HG02759 (cell line): Measurements from ENCODE around the gene ZFYVE19.

ENCODE experiments used
- ATAC-seq: cut with Tn5 transposase; IDR thresholded peaks from one replicate; pipeline ENCODE4 v1.9.1; 2021; ENCODE audit warnings: mild to moderate bottlenecking, moderate library complexity; ENCODE audit not compliant: unreplicated experiment

The ZFYVE19 gene

GRCh38 chr15:40807028-40807887, at the start of gene ZFYVE19, which contains the start of gene DNAJC17:
Gene ZFYVE19 (plus strand): TSS chr15:40807089. CDS start chr15:40807590, 501 bp downstream.
Gene DNAJC17 (minus strand): TSS chr15:40807473. CDS start chr15:40807446, 27 bp downstream.
- peak; percentile 94 for ATAC-seq

GRCh38 chr15:40759961-40760360, 46.9 kb upstream of the ZFYVE19 start:
- no peak for ATAC-seq

GRCh38 chr15:40762919-40763800, 43.7 kb upstream of the ZFYVE19 start:
- ATAC-seq, result peak; percentile 15

GRCh38 chr15:40763801-40764628, 42.9 kb upstream of the ZFYVE19 start, which contains the start of gene GCHFR:
Gene GCHFR (plus strand): TSS chr15:40764068. CDS start chr15:40764181, 113 bp downstream.
- ATAC-seq, result peak; percentile 53

GRCh38 chr15:40764629-40765103, 42.2 kb upstream of the ZFYVE19 start:
- no peak for ATAC-seq

GRCh38 chr15:40766194-40766815, 40.6 kb upstream of the ZFYVE19 start:
- ATAC-seq, result no peak

- no peak for ATAC-seq
These were observed 39.7 kb upstream of the ZFYVE19 start for GRCh38 chr15:40766906-40767837.

GRCh38 chr15:40767838-40768500, 38.9 kb upstream of the ZFYVE19 start:
- ATAC-seq, result no peak

- ATAC-seq, result peak; percentile 11
These were observed 38.2 kb upstream of the ZFYVE19 start for GRCh38 chr15:40768521-40769273.

- peak; percentile 57 for ATAC-seq
These were observed 37.4 kb upstream of the ZFYVE19 start, which contains the start of gene C15orf62 for GRCh38 chr15:40769274-40770146. Gene C15orf62 (plus strand): TSS chr15:40769980. CDS start chr15:40770496, 516 bp downstream.

GRCh38 chr15:40770147-40770721, 36.7 kb upstream of the ZFYVE19 start:
- no peak for ATAC-seq

GRCh38 chr15:40771242-40771641, 35.6 kb upstream of the ZFYVE19 start:
- no peak for ATAC-seq

- no peak for ATAC-seq
These were observed 34.9 kb upstream of the ZFYVE19 start for GRCh38 chr15:40772014-40772413.

- ATAC-seq, result no peak
These were observed 33.4 kb upstream of the ZFYVE19 start for GRCh38 chr15:40773496-40773895.

GRCh38 chr15:40773902-40774301, 33.0 kb upstream of the ZFYVE19 start:
- no peak for ATAC-seq

GRCh38 chr15:40775007-40775406, 31.9 kb upstream of the ZFYVE19 start:
- ATAC-seq, result no peak
